ENCODE measurements around the gene SULF2. TPM values are rescaled to one million over a fixed set of nuclear protein-coding genes. Genes with fewer than 3 reads are reported as not detected.

The SULF2 gene
- polyA plus RNA-seq, 3 donors, result 77.4 to 85.5 (median 81.8) TPM

GRCh38 chr20:47727170-47727880 lies 58.0 kb downstream of the SULF2 start:
- DNase-seq (ENCODE audit: extremely low read depth in 1 of 11, low read depth in 9 of 11, low spot score in 4 of 11), result no peak

GRCh38 chr20:47726632-47727031 lies 58.6 kb downstream of the SULF2 start:
- DNase-seq (ENCODE audit: extremely low read depth in 1 of 11, low read depth in 9 of 11, low spot score in 4 of 11), result no peak

- peak; percentile 75 to 89 (median 80) for DNase-seq (ENCODE audit: extremely low read depth in 1 of 11, low read depth in 9 of 11, low spot score in 4 of 11)
Measured at GRCh38 chr20:47725248-47725973, 59.9 kb downstream of the SULF2 start.

- no peak for DNase-seq (ENCODE audit: extremely low read depth in 1 of 11, low read depth in 9 of 11, low spot score in 4 of 11)
Measured at GRCh38 chr20:47724910-47725247, 60.4 kb downstream of the SULF2 start.

GRCh38 chr20:47724396-47724795 lies 60.9 kb downstream of the SULF2 start:
- peak in 1 of 11 donors; percentile 56 for DNase-seq (ENCODE audit: extremely low read depth in 1 of 11, low read depth in 9 of 11, low spot score in 4 of 11)

- DNase-seq (ENCODE audit: extremely low read depth in 1 of 11, low read depth in 9 of 11, low spot score in 4 of 11), result no peak
Measured at GRCh38 chr20:47723322-47723721, 62.0 kb downstream of the SULF2 start.

GRCh38 chr20:47720636-47721427 lies 64.4 kb downstream of the SULF2 start:
- peak in 5 of 11 donors; percentile 49 to 77 (median 57) for DNase-seq (ENCODE audit: extremely low read depth in 1 of 11, low read depth in 9 of 11, low spot score in 4 of 11)

- no peak for DNase-seq (ENCODE audit: extremely low read depth in 1 of 11, low read depth in 9 of 11, low spot score in 4 of 11)
Measured at GRCh38 chr20:47719625-47720024, 65.7 kb downstream of the SULF2 start.

- DNase-seq (ENCODE audit: extremely low read depth in 1 of 11, low read depth in 9 of 11, low spot score in 4 of 11), result no peak
Measured at GRCh38 chr20:47719211-47719610, 66.1 kb downstream of the SULF2 start.

- DNase-seq (ENCODE audit: extremely low read depth in 1 of 11, low read depth in 9 of 11, low spot score in 4 of 11), result no peak
Measured at GRCh38 chr20:47718398-47718797, 66.9 kb downstream of the SULF2 start.

- DNase-seq (ENCODE audit: extremely low read depth in 1 of 11, low read depth in 9 of 11, low spot score in 4 of 11), result no peak
Measured at GRCh38 chr20:47717421-47717820, 67.9 kb downstream of the SULF2 start.

GRCh38 chr20:47713878-47714450 lies 71.3 kb downstream of the SULF2 start:
- peak in 3 of 11 donors; percentile 39 to 55 (median 46) for DNase-seq (ENCODE audit: extremely low read depth in 1 of 11, low read depth in 9 of 11, low spot score in 4 of 11)

GRCh38 chr20:47713163-47713562 lies 72.1 kb downstream of the SULF2 start:
- DNase-seq (ENCODE audit: extremely low read depth in 1 of 11, low read depth in 9 of 11, low spot score in 4 of 11), result no peak

GRCh38 chr20:47711046-47711752 lies 74.1 kb downstream of the SULF2 start:
- no peak for DNase-seq (ENCODE audit: extremely low read depth in 1 of 11, low read depth in 9 of 11, low spot score in 4 of 11)

- no peak for DNase-seq (ENCODE audit: extremely low read depth in 1 of 11, low read depth in 9 of 11, low spot score in 4 of 11)
Measured at GRCh38 chr20:47710665-47711045, 74.6 kb downstream of the SULF2 start.

- no peak for DNase-seq (ENCODE audit: extremely low read depth in 1 of 11, low read depth in 9 of 11, low spot score in 4 of 11)
Measured at GRCh38 chr20:47708953-47709833, 76.1 kb downstream of the SULF2 start.

GRCh38 chr20:47708140-47708807 lies 77.0 kb downstream of the SULF2 start:
- no peak for DNase-seq (ENCODE audit: extremely low read depth in 1 of 11, low read depth in 9 of 11, low spot score in 4 of 11)

GRCh38 chr20:47706345-47706744 lies 78.9 kb downstream of the SULF2 start:
- no peak for DNase-seq (ENCODE audit: extremely low read depth in 1 of 11, low read depth in 9 of 11, low spot score in 4 of 11)
